ENCODE results near the gene OR14A16.

DNA sequence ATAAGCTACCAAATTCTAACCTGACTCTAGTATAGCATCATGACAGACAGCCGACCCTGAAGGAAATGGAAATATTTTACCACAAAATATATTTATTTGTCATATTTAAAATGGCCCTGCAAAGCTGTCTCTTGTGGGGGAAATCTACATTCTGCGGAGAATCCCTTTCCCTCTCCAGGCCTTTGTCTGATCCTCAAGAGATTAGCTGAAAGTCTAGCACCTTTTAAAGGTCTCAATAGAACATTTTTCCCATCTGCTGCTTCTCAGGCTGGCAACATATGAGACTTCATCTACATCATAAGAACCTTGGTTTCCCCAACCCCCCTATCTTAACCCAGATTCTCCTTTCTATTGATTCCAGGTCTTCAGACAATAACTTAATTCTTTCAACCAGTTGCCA is 19.5 kb upstream of the OR14A16 start:
- TF ChIP-seq POLR2AphosphoS5 (IDR thresholded peaks at IDR 0.05; ENCODE audit: low read depth, low read length) = no peak
- TF ChIP-seq, protein P1, sequence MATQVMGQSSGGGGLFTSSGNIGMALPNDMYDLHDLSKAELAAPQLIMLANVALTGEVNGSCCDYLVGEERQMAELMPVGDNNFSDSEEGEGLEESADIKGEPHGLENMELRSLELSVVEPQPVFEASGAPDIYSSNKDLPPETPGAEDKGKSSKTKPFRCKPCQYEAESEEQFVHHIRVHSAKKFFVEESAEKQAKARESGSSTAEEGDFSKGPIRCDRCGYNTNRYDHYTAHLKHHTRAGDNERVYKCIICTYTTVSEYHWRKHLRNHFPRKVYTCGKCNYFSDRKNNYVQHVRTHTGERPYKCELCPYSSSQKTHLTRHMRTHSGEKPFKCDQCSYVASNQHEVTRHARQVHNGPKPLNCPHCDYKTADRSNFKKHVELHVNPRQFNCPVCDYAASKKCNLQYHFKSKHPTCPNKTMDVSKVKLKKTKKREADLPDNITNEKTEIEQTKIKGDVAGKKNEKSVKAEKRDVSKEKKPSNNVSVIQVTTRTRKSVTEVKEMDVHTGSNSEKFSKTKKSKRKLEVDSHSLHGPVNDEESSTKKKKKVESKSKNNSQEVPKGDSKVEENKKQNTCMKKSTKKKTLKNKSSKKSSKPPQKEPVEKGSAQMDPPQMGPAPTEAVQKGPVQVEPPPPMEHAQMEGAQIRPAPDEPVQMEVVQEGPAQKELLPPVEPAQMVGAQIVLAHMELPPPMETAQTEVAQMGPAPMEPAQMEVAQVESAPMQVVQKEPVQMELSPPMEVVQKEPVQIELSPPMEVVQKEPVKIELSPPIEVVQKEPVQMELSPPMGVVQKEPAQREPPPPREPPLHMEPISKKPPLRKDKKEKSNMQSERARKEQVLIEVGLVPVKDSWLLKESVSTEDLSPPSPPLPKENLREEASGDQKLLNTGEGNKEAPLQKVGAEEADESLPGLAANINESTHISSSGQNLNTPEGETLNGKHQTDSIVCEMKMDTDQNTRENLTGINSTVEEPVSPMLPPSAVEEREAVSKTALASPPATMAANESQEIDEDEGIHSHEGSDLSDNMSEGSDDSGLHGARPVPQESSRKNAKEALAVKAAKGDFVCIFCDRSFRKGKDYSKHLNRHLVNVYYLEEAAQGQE (IDR thresholded peaks at IDR 0.05; ENCODE audit: insufficient read depth in 1 of 2, low read depth in 2 of 2, low read length in 1 of 2) = no peak
- TF ChIP-seq, protein P2, sequence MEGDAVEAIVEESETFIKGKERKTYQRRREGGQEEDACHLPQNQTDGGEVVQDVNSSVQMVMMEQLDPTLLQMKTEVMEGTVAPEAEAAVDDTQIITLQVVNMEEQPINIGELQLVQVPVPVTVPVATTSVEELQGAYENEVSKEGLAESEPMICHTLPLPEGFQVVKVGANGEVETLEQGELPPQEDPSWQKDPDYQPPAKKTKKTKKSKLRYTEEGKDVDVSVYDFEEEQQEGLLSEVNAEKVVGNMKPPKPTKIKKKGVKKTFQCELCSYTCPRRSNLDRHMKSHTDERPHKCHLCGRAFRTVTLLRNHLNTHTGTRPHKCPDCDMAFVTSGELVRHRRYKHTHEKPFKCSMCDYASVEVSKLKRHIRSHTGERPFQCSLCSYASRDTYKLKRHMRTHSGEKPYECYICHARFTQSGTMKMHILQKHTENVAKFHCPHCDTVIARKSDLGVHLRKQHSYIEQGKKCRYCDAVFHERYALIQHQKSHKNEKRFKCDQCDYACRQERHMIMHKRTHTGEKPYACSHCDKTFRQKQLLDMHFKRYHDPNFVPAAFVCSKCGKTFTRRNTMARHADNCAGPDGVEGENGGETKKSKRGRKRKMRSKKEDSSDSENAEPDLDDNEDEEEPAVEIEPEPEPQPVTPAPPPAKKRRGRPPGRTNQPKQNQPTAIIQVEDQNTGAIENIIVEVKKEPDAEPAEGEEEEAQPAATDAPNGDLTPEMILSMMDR (IDR thresholded peaks at IDR 0.05) = no peak
- TF ChIP-seq TCF7L2 (IDR thresholded peaks at IDR 0.05; ENCODE audit: low read depth, low read length) = no peak

All from Panc1 (cell line).